ENCODE data around the gene INO80D. TPM values are rescaled to one million over a fixed set of nuclear protein-coding genes. Genes with fewer than 3 reads are reported as not detected.

INO80D gene
- total RNA-seq, 1 donor from 2014 or later, result 12.8 TPM

GRCh38 chr2:205948496-205948837, 137.5 kb downstream of the INO80D start:
- DNase-seq (ENCODE audit: extremely low read depth, low read depth, low spot score), result no peak

GRCh38 chr2:205947621-205948495, 138.1 kb downstream of the INO80D start:
- no peak for DNase-seq (ENCODE audit: extremely low read depth, low read depth, low spot score)

GRCh38 chr2:205946226-205946625, 139.7 kb downstream of the INO80D start:
- no peak for DNase-seq (ENCODE audit: extremely low read depth, low read depth, low spot score)

Other genes with a start within 250 kb of the INO80D start
- 77.6 and 84.8 TPM in 2 replicates for gene NDUFS1, start 73.3 kb upstream of the INO80D start, total RNA-seq
- 290 and 440 TPM in 2 replicates for gene EEF1B2, start 73.7 kb upstream of the INO80D start, total RNA-seq
- 6.3 and 8.2 TPM in 2 replicates for gene ZDBF2, start 188.5 kb upstream of the INO80D start, total RNA-seq